SK-N-SH treated with all-trans-retinoic acid at 6 μM for 48 hours (cell line): ENCODE results near the gene PPP1R7.

ENCODE experiments used
- ARNTL ChIP-seq: fragments of 450-650 bp; formaldehyde crosslinking; IDR thresholded peaks from 2 replicates; pipeline ENCODE4 v1.5.0; 2020; ENCODE audit warnings: low read depth, mild to moderate bottlenecking, moderate library complexity, borderline replicate concordance
- CREB5 ChIP-seq: fragments of 250-450 bp; sonication (Bioruptor Pico); IDR thresholded peaks from 2 replicates; pipeline ENCODE4 v1.5.1; 2020; ENCODE audit warnings: low read depth, mild to moderate bottlenecking, moderate library complexity
- CSRNP3 ChIP-seq: fragments of 250-450 bp; sonication (Bioruptor Pico); IDR thresholded peaks from 2 replicates; pipeline ENCODE4 v1.5.1; 2021; ENCODE audit warnings: mild to moderate bottlenecking, moderate library complexity
- OSR1 ChIP-seq: fragments of 250-450 bp; sonication (Bioruptor Pico); IDR thresholded peaks from 2 replicates; pipeline ENCODE4 v1.8.0; 2022; ENCODE audit warnings: moderate library complexity, mild to moderate bottlenecking, inconsistent platforms
- PATZ1 ChIP-seq: fragments of 250-450 bp; sonication (Bioruptor Pico); IDR thresholded peaks from 2 replicates; pipeline ENCODE4 v1.8.0; 2020; ENCODE audit warnings: mild to moderate bottlenecking, moderate library complexity, borderline replicate concordance
- PPARA ChIP-seq: fragments of 250-450 bp; sonication (Bioruptor Pico); IDR thresholded peaks from 2 replicates; pipeline ENCODE4 v1.5.0; 2020; ENCODE audit warnings: mild to moderate bottlenecking, borderline replicate concordance
- RARB ChIP-seq: fragments of 250-450 bp; sonication (Bioruptor Pico); IDR thresholded peaks from 2 replicates; pipeline ENCODE4 v1.8.0; 2021; ENCODE audit warnings: mild to moderate bottlenecking, moderate library complexity
- SNAI2 ChIP-seq: fragments of 250-450 bp; sonication (Bioruptor Pico); IDR thresholded peaks from 2 replicates; pipeline ENCODE4 v1.5.0; 2020; ENCODE audit warnings: mild to moderate bottlenecking, moderate library complexity
- TCF4 ChIP-seq: fragments of 250-450 bp; sonication (Bioruptor Pico); IDR thresholded peaks from 2 replicates; pipeline ENCODE4 v1.8.0; 2021; ENCODE audit warnings: mild to moderate bottlenecking, moderate library complexity, borderline replicate concordance
- ZFP3 ChIP-seq: fragments of 250-450 bp; sonication (Bioruptor Pico); IDR thresholded peaks from 2 replicates; pipeline ENCODE4 v1.5.0; 2020; ENCODE audit warnings: mild to moderate bottlenecking, moderate library complexity
- ZFP30 ChIP-seq: fragments of 450-650 bp; formaldehyde crosslinking; IDR thresholded peaks from 2 replicates; pipeline ENCODE4 v1.5.0; 2022; ENCODE audit warnings: mild to moderate bottlenecking, moderate library complexity
- ZNF565 ChIP-seq: fragments of 450-650 bp; formaldehyde crosslinking; conservative IDR thresholded peaks from 2 replicates; pipeline ENCODE4 v1.5.0; 2020; ENCODE audit warnings: low read depth, mild to moderate bottlenecking, moderate library complexity
- ZNF70 ChIP-seq: fragments of 450-650 bp; formaldehyde crosslinking; IDR thresholded peaks from 2 replicates; pipeline ENCODE4 v1.5.0; 2020; ENCODE audit warnings: mild to moderate bottlenecking, moderate library complexity

GRCh38 chr2:241122376-241123002 is 27.8 kb upstream of the PPP1R7 start:
- TF ChIP-seq ZNF565: no peak
- TF ChIP-seq CREB5 (CRISPR knock-in tag): no peak
- TF ChIP-seq OSR1 (CRISPR knock-in tag): no peak
- no peak for TF ChIP-seq ZNF70 (CRISPR knock-in tag)
- no peak for TF ChIP-seq ARNTL (CRISPR knock-in tag)
- TF ChIP-seq PATZ1 (CRISPR knock-in tag): no peak
- no peak for TF ChIP-seq SNAI2 (CRISPR knock-in tag)
- no peak for TF ChIP-seq ZFP30
- no peak for TF ChIP-seq RARB (CRISPR knock-in tag)
- no peak for TF ChIP-seq CSRNP3 (CRISPR knock-in tag)
- no peak for TF ChIP-seq ZFP3 (CRISPR knock-in tag)
- no peak for TF ChIP-seq TCF4 (CRISPR knock-in tag)
- TF ChIP-seq PPARA (CRISPR knock-in tag): no peak
